OCI-LY3 (cell line): ENCODE data around the gene CDC45.

Experiments
- CTCF ChIP-seq: fragments of 200-600, 300-600 bp; sonication (generic); IDR thresholded peaks from 2 replicates; pipeline ENCODE4 v1.5.1; 2014; ENCODE audit warnings: antibody characterized with exemption, low read length, low read depth
- EZH2phosphoT487 ChIP-seq: fragments of 200-600 bp; shearing (Covaris generic); IDR thresholded peaks from 2 replicates; pipeline ENCODE4 v1.6.1; 2018; ENCODE audit warnings: antibody characterized with exemption, mixed run types, low read depth

GRCh38 chr22:19451570-19451969 is 28.1 kb upstream of the CDC45 start:
- TF ChIP-seq CTCF, result no peak
- TF ChIP-seq EZH2phosphoT487, result no peak
